ENCODE data around the gene PPEF2.

GRCh38 chr4:75880278-75880677 is 22.0 kb downstream of the PPEF2 start:
- TF ChIP-seq CTCF (IDR thresholded peaks at IDR 0.05): no peak
- TF ChIP-seq EZH2 (IDR thresholded peaks at IDR 0.05): no peak
- no peak for TF ChIP-seq EZH2phosphoT487 (IDR thresholded peaks at IDR 0.05)

Data from neural progenitor cell (in vitro differentiated cells).